Neuronal stem cell (in vitro differentiated cells): Measurements from ENCODE around the gene KIF2A. TPM values are rescaled to one million over a fixed set of nuclear protein-coding genes. Genes with fewer than 3 reads are reported as not detected.
A peak's percentile ranks its signal among the peaks of the same experiment; 100 is the strongest.

Experiments
- DNase-seq: peaks from one replicate; pipeline ENCODE4 v3.0.0-alpha.2; 2013; ENCODE audit warnings: low spot score
- H2AFZ ChIP-seq: one replicate; pipeline ENCODE4 v1.6.1; 2013; ENCODE audit warnings: mild to moderate bottlenecking, low read length, inconsistent platforms
- H2AK5ac ChIP-seq: 2 replicates; pipeline ENCODE4 v1.6.1; 2013; ENCODE audit warnings: low read depth, mild to moderate bottlenecking, inconsistent platforms, low read length, moderate library complexity, mixed read lengths
- H2BK120ac ChIP-seq: 2 replicates; pipeline ENCODE4 v1.6.1; 2013; ENCODE audit warnings: low read depth, mild to moderate bottlenecking, inconsistent platforms, low read length, moderate library complexity, mixed read lengths
- H2BK12ac ChIP-seq: one replicate; pipeline ENCODE4 v1.6.1; 2013; ENCODE audit warnings: low read length, inconsistent platforms
- H2BK15ac ChIP-seq: 2 replicates; pipeline ENCODE4 v1.6.1; 2013; ENCODE audit warnings: mild to moderate bottlenecking, low read length, inconsistent platforms, mixed read lengths
- H2BK5ac ChIP-seq: one replicate; pipeline ENCODE4 v1.6.1; 2013; ENCODE audit warnings: inconsistent platforms, mild to moderate bottlenecking, low read length, moderate library complexity
- H3K14ac ChIP-seq: one replicate; pipeline ENCODE4 v1.6.1; 2013; ENCODE audit warnings: low read length, inconsistent platforms
- H3K18ac ChIP-seq: 2 replicates; pipeline ENCODE4 v1.6.1; 2013; ENCODE audit warnings: low read length, inconsistent platforms
- H3K23ac ChIP-seq: 2 replicates; pipeline ENCODE4 v1.6.1; 2013; ENCODE audit warnings: low read depth, mild to moderate bottlenecking, mixed read lengths, low read length, inconsistent platforms; ENCODE audit not compliant: poor library complexity
- H3K27ac ChIP-seq: replicated peaks from 3 replicates; pipeline ENCODE4 v1.5.1; 2013; ENCODE audit warnings: low read length, inconsistent platforms
- H3K27me3 ChIP-seq, 3 experiments: 2 replicates each; pipeline ENCODE4 v1.6.1; 2013; ENCODE audit warnings: low read length in 3 of 3, mild to moderate bottlenecking in 2 of 3, inconsistent platforms in 1 of 3, low read depth in 1 of 3, mixed read lengths in 1 of 3, moderate library complexity in 1 of 3; ENCODE audit not compliant: control insufficient read depth in 3 of 3, insufficient read depth in 3 of 3
- H3K36me3 ChIP-seq, 2 donors: replicated peaks in 1 of 2; 2 replicates each; pipeline ENCODE4 v1.6.1; 2013; ENCODE audit warnings: low read length in 2 of 2; ENCODE audit not compliant: control insufficient read depth in 2 of 2, insufficient read depth in 2 of 2
- H3K4ac ChIP-seq: 2 replicates; pipeline ENCODE4 v1.6.1; 2013; ENCODE audit warnings: inconsistent platforms, mild to moderate bottlenecking, low read length, moderate library complexity
- H3K4me1 ChIP-seq, 2 donors: 1 replicate in 1 of 2; 2 replicates in 1 of 2; pipeline ENCODE4 v1.6.1; 2013; ENCODE audit warnings: low read length in 2 of 2, low read depth in 1 of 2; ENCODE audit not compliant: control insufficient read depth in 2 of 2, insufficient read depth in 1 of 2
- H3K4me2 ChIP-seq: one replicate; pipeline ENCODE4 v1.6.1; 2013; ENCODE audit warnings: mild to moderate bottlenecking, low read length, inconsistent platforms; ENCODE audit not compliant: insufficient read depth, poor library complexity, severe bottlenecking
- H3K4me3 ChIP-seq, 2 donors: 2 replicates each; pipeline ENCODE4 v1.5.1; 2013; ENCODE audit warnings: low read length in 2 of 2, mild to moderate bottlenecking in 2 of 2, inconsistent platforms in 1 of 2, moderate library complexity in 1 of 2
- H3K79me1 ChIP-seq: one replicate; pipeline ENCODE4 v1.6.1; 2013; ENCODE audit warnings: low read depth, mild to moderate bottlenecking, inconsistent platforms, low read length, moderate library complexity
- H3K9ac ChIP-seq: one replicate; pipeline ENCODE4 v1.6.1; 2013; ENCODE audit warnings: mild to moderate bottlenecking, low read depth, low read length, inconsistent platforms; ENCODE audit not compliant: poor library complexity
- H3K9me3 ChIP-seq, 2 donors: replicated peaks in 1 of 2; 2 replicates each; pipeline versions ENCODE3 to v1.6.1; 2013; ENCODE audit warnings: low read length in 2 of 2, mild to moderate bottlenecking in 2 of 2, inconsistent platforms in 1 of 2, low read depth in 1 of 2, mixed read lengths in 1 of 2, moderate library complexity in 1 of 2; ENCODE audit not compliant: control insufficient read depth in 2 of 2, insufficient read depth in 1 of 2
- H4K8ac ChIP-seq: one replicate; pipeline ENCODE4 v1.6.1; 2013; ENCODE audit warnings: low read depth, mild to moderate bottlenecking, inconsistent platforms, low read length, moderate library complexity
- H4K91ac ChIP-seq: one replicate; pipeline ENCODE4 v1.6.1; 2013; ENCODE audit warnings: low read length, low read depth, mild to moderate bottlenecking, inconsistent platforms; ENCODE audit not compliant: poor library complexity
- WGBS, 2 donors: extraction: QIAGEN DNeasy Blood & Tissue Kit; methylation state at CpG; one replicate each; pipeline ENCODE4 v1.1.7; 2013; ENCODE audit warnings: missing lambda C conversion rate in 2 of 2, mixed read lengths in 1 of 2; ENCODE audit not compliant: insufficient read length in 2 of 2, insufficient replicate concordance in 1 of 2; ENCODE audit errors: extremely low coverage in 2 of 2; 5-methylcytosine and 5-hydroxymethylcytosine counted together
- polyA plus RNA-seq, 2 experiments: library from polyadenylated mRNA; stranded (reverse); fragments of 200-250 nt; gene quantifications; one replicate each; pipeline ENCODE4 v1.2.3, GENCODE V29; 2013

Gene KIF2A
- 70.1 TPM for polyA plus RNA-seq (2013, experiment 1 of 2)
- 70.2 TPM for polyA plus RNA-seq (2013, experiment 2 of 2)

GRCh38 chr5:62305715-62306322 is at the start of gene KIF2A:
Gene KIF2A, plus strand, starts transcription at chr5:62306206. Its CDS starts 267 bp downstream, at chr5:62306473.
- Histone ChIP-seq H2AK5ac (peak within 1 kb of the TSS; percentile 92), H3K23ac (peak within 1 kb of the TSS; percentile 66), H2AFZ (peak within 1 kb of the TSS; percentile 90), H2BK15ac (no peak within 1 kb of the TSS), H3K4me1 (peaks cover 4 to 5% of the 10 kb centered on the region in 2 donors), H3K36me3 (peaks cover 0 to 24% of the 10 kb centered on the region in 2 donors), H3K27me3 (no peaks in the 10 kb centered on the region), H3K27ac (peak within 1 kb of the TSS; percentile 94), H2BK12ac (no peak within 1 kb of the TSS), H4K91ac (no peak within 1 kb of the TSS), H3K9ac (peak within 1 kb of the TSS; percentile 94), H3K4ac (no peak within 1 kb of the TSS), H2BK120ac (no peak within 1 kb of the TSS), H3K4me2 (peak within 1 kb of the TSS; percentile 64), H3K4me3 (peak within 1 kb of the TSS; percentile 86 to 100), H4K8ac (no peak within 1 kb of the TSS), H3K18ac (peak within 1 kb of the TSS; percentile 99), H2BK5ac (peak within 1 kb of the TSS; percentile 100), H3K79me1 (peaks cover 3% of the 10 kb centered on the region), H3K14ac (peak within 1 kb of the TSS; percentile 25), H3K9me3 (no peaks in the 10 kb centered on the region)
- WGBS, 2 donors = no CpG with 5 or more reads among the region's 66 CpGs
- DNase-seq = peak; percentile 92

GRCh38 chr5:62257020-62257367 is 49.0 kb upstream of the KIF2A start:
- Histone ChIP-seq H2BK12ac (no peak overlapping the region), H2BK5ac (no peak overlapping the region), H3K9me3 (no peaks in the 10 kb centered on the region), H4K8ac (no peak overlapping the region), H3K36me3 (no peaks in the 10 kb centered on the region), H3K9ac (no peak overlapping the region), H3K23ac (no peak overlapping the region), H3K18ac (no peak overlapping the region), H3K27ac (no peak overlapping the region), H3K4me3 (no peak overlapping the region), H3K79me1 (no peaks in the 10 kb centered on the region), H3K4ac (no peak overlapping the region), H2AK5ac (no peak overlapping the region), H3K4me2 (no peak overlapping the region), H2AFZ (peak overlapping the region; percentile 27), H3K4me1 (peaks cover 0 to 3% of the 10 kb centered on the region in 2 donors), H3K27me3 (no peaks in the 10 kb centered on the region), H2BK15ac (no peak overlapping the region), H2BK120ac (no peak overlapping the region), H4K91ac (no peak overlapping the region), H3K14ac (no peak overlapping the region)
- DNase-seq = no peak

GRCh38 chr5:62258654-62259053 is 47.4 kb upstream of the KIF2A start:
- Histone ChIP-seq H2AK5ac (no peak overlapping the region), H3K4me2 (no peak overlapping the region), H3K27me3 (no peaks in the 10 kb centered on the region), H4K8ac (no peak overlapping the region), H2BK15ac (no peak overlapping the region), H4K91ac (no peak overlapping the region), H3K36me3 (no peaks in the 10 kb centered on the region), H3K27ac (no peak overlapping the region), H3K14ac (no peak overlapping the region), H3K79me1 (no peaks in the 10 kb centered on the region), H2BK5ac (no peak overlapping the region), H3K9ac (no peak overlapping the region), H2BK120ac (no peak overlapping the region), H3K9me3 (no peaks in the 10 kb centered on the region), H3K4me3 (no peak overlapping the region), H2BK12ac (no peak overlapping the region), H2AFZ (no peak overlapping the region), H3K18ac (no peak overlapping the region), H3K4me1 (peaks cover 0 to 3% of the 10 kb centered on the region in 2 donors), H3K4ac (no peak overlapping the region), H3K23ac (no peak overlapping the region)
- DNase-seq = no peak

- H3K27me3 ChIP-seq = no peaks in the 10 kb centered on the region
- no peak overlapping the region for H3K14ac ChIP-seq
- H4K8ac ChIP-seq = no peak overlapping the region
- no peak overlapping the region for H3K4me3 ChIP-seq
- no peak overlapping the region for H2BK12ac ChIP-seq
- no peaks in the 10 kb centered on the region for H3K79me1 ChIP-seq
- H3K23ac ChIP-seq = no peak overlapping the region
- no peak overlapping the region for H3K4me2 ChIP-seq
- H3K27ac ChIP-seq = no peak overlapping the region
- no peak overlapping the region for H4K91ac ChIP-seq
- no peak overlapping the region for H3K18ac ChIP-seq
- no peak overlapping the region for H2BK5ac ChIP-seq
- DNase-seq = no peak
- no peaks in the 10 kb centered on the region for H3K36me3 ChIP-seq
- H3K4ac ChIP-seq = no peak overlapping the region
- no peak overlapping the region for H2BK120ac ChIP-seq
- H3K9ac ChIP-seq = no peak overlapping the region
- no CpG with 5 or more reads among the region's 2 CpGs for WGBS, 2 donors
- peaks cover 0 to 3% of the 10 kb centered on the region in 2 donors for H3K4me1 ChIP-seq
- no peak overlapping the region for H2BK15ac ChIP-seq
- no peaks in the 10 kb centered on the region for H3K9me3 ChIP-seq
- no peak overlapping the region for H2AK5ac ChIP-seq
- no peak overlapping the region for H2AFZ ChIP-seq
Measured at GRCh38 chr5:62259699-62260250, 46.2 kb upstream of the KIF2A start.
